ACHN (cell line): ENCODE measurements around the gene PEX5L.
"Not testable (repeated sequence)": the region's sequence is repeated elsewhere in the genome, so short reads cannot be mapped to it uniquely, and the experiment has no call there.

Experiments used
- DNase-seq: peaks from one replicate; pipeline ENCODE4 v3.0.0-alpha.2; 2015
- in situ Hi-C: cut with HindIII; loops from 2 replicates; pipeline ENCODE4 v1.10.0; 2017; ENCODE audit warnings: low sequenced_read_pairs, low pct_ligation_motif_present, low pct_unique_long_range_greater_than_20kb

Gene PEX5L, protein sequence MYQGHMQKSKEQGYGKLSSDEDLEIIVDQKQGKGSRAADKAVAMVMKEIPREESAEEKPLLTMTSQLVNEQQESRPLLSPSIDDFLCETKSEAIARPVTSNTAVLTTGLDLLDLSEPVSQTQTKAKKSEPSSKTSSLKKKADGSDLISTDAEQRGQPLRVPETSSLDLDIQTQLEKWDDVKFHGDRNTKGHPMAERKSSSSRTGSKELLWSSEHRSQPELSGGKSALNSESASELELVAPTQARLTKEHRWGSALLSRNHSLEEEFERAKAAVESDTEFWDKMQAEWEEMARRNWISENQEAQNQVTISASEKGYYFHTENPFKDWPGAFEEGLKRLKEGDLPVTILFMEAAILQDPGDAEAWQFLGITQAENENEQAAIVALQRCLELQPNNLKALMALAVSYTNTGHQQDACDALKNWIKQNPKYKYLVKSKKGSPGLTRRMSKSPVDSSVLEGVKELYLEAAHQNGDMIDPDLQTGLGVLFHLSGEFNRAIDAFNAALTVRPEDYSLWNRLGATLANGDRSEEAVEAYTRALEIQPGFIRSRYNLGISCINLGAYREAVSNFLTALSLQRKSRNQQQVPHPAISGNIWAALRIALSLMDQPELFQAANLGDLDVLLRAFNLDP

DNA sequence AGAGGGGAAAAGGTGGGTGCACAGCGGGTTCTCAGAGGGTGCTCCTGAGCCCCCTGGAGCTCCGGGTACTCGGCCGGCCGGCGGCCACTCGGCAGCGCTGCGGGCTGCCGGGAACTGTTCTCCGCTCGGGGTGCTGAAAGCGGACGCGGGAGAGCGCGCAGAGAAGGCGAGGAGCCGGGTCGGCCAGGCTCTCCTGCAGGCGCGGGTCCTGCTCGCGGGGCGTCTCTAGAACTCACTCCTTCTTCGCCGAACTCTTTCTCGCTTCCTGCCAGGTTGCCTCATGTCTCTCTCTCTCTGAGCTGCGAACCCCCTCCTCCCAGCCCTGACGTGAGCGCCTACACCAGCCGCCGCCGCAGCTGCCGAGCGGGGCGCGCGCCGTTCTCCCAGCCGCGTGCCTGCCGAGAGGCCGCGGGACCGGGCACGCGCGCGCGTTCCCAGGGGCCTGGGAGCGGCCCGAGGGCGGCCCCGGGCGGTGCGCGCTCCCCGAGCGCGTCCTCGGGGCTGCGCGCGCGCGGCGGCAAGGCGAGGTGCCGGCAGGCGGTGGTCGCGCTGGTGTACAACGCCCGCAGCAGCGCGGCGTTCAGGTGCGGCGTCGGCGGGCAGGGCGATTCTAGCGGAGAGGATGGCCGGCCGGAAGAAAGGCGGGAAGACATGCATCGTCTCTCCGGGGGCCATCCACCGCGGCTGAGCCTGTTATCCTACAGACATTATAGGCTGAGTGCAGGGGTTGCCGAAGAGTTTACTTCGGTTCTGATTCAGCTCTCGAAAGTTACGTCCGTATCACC, at the start of gene PEX5L:
PEX5L (minus strand) TSS at position 267 of the 785 bp plus-strand sequence. CDS start 338 bp downstream, outside the sequence.
- DNase-seq = peak; percentile 48
- in situ Hi-C loops = no loop called here

DNA sequence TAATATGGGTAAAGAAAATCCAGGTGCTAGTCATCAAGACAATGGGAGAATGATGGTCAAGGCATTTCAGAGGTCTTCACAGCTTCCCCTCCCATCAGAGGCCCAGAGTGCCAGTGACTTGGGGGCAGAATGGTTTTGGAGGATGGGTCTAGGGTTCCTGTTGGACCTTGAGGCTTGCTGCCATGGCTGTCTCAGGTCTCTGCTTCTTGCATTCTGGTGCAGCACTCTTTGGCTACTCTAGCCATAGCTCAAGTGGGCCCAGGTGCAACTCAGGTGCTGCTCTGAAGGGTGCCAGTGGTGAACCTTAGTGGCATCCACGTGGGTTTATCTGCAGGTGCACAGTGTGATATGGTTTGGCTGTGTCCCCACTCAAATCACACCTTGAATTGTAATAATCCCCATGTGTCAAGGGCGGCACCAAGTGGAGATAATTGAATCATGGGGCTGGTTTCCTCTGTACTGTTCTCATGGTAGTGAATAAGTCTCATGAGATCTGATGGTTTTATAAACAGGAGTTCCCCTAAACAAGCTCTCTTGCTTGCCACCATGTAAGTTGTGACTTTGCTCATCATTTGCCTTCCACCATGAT, 48.5 kb upstream of the PEX5L start:
- in situ Hi-C loops = no loop called here
- DNase-seq = no peak

DNA sequence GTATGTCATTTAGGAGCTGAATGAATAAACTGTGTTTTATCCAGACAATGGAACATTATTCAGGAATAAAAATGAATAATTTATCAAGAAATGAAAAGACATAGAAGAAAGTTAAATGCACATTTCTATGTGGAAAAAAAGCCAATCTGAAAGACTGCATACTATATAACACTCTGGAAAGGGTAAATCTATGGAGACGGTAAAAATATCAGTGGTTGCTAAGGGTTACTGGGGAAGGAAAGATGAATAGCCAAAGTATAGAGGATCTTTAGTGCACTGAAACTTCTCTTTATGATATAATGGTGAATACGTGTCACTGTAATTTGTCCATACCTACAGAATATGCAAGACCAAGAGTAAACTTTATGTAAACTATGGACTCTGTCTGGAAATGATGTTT, 46.0 kb upstream of the PEX5L start:
- in situ Hi-C loops = no loop called here
- DNase-seq = no peak

DNA sequence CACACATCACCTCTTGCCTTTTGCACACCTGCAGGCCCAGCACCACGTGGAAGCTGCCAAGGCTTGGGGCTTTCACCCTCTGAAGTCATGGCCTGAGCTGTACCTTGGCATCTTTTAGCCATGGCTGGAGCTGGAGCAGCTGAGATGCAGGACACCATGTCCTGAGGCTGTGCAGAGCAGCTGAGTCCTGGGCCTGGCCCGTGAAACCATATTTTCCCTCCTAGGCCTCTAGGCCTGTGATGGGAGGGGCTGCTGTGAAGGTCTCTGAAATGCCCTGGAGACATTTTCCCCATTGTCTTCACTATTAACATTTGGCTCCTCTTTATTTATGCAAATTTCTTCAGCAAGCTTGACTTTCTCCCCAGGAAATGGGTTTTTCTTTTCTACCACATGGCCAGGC, 41.9 kb upstream of the PEX5L start:
- in situ Hi-C loops = no loop called here
- no peak for DNase-seq

DNA sequence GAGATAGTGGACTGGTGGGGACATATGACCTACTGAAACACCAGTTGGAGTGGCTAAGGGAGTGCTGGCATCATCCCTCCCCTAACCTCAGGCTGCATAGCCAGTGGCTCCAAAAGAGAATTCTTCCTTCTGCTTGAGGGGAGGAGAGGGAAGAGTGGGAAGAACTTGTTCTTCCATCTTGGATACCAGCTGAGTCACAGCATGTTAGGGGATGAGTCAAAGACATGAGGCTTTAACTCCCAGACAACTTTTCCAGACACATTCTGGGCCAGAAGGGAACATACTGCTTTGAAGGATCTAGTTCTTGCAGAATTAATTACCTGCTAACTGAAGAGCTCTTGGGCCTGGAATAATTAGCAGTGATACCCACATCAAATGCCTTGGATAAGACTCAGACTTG, 36.8 kb upstream of the PEX5L start:
- in situ Hi-C loops = no loop called here
- no peak for DNase-seq

DNA sequence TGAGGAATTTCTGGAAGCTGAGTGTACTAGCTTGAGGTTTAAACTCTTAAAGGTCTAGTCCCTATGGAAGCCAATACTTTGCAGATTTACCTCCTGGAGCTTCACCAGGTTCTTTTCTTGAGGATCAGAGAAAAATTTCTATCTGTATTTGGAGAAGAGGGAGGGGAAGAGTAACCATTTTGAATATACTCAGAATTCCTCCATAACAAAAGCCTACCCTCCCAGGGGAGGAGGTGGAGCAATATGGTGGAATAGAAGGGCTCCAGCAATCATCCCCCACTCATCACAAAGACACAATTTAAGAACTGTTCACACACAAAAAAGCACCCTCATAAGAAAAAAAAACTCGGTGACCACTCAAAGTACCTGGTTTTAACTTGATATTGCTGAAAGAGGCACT, 36.0 kb upstream of the PEX5L start:
- no peak for DNase-seq
- in situ Hi-C loops = no loop called here

DNA sequence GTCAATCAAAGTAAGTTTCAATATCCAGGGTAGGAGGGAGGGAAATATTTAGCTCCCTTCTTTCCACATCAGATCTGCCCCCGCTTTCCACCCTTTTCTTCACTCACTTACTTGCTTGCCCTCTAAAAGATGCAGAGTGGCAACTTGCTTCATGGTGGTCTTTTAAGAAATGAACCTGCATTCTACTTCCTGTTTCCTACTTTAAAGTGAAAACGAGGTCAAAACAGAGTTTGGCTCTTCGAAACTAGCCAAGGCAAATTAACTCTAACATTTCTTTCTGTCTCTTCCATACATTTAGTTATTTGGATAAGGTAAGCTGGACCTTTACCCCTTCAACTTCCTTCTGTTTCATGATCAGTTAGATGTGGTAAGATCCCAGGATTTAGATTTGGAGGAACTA, 34.2 kb upstream of the PEX5L start:
- DNase-seq = no peak
- in situ Hi-C loops = no loop called here

DNA sequence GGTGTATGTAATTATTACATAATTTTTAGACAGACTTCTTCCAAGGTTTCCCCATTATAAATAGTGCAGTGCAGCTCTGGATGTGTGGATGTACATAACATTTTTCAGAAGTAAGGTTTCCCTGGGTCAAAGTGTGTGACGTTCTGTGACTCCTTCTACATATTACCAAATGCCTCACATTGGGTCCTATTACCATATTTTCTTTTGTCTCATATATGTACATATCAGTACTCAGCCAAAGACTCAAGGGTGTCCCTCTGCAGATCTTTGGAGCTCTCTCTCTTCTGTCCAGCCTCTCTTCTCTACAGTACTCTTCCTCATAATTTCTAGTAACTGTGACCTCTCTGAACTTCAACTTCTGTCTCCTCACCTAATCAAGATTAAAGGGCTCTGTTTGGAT, 31.3 kb upstream of the PEX5L start:
- in situ Hi-C loops = no loop called here
- no peak for DNase-seq

DNA sequence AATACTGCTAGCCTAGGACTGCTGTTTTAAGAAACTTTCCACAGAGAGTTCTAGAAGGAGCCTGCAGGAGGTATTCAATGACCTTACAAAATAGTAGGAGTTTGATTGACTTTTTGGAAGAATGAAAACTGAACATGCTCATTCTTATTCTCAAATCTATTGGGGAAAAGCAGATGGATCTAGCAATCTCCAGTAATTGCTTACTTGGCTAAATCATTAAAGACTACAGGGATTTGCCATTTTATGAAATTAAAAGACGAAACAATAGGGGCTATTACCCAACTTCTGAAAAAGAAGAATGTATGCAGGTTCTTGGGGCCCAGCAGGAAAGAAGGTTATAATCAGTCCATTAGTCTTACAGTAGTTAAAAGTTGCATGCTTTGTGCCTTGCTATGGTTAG, 29.9 kb upstream of the PEX5L start:
- DNase-seq = no peak
- in situ Hi-C loops = no loop called here

DNA sequence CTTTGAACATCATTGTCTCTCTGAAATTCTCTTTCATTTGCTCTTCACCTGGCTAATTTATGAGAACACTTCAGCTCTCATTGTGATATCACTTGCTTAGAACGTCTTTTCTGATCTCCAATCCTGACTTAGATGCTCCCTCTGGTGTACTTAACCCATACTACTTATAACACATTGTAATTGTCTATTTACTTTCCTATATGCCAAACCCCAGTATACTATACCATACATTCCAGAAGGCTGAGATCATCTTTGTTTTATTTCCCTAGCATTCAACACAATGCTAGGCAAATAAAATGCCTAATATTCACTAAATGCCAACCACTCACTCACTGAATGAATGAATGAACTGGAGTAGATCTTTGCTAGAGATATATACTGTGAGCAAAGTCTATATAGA, 27.0 kb upstream of the PEX5L start:
- in situ Hi-C loops = no loop called here
- no peak for DNase-seq

DNA sequence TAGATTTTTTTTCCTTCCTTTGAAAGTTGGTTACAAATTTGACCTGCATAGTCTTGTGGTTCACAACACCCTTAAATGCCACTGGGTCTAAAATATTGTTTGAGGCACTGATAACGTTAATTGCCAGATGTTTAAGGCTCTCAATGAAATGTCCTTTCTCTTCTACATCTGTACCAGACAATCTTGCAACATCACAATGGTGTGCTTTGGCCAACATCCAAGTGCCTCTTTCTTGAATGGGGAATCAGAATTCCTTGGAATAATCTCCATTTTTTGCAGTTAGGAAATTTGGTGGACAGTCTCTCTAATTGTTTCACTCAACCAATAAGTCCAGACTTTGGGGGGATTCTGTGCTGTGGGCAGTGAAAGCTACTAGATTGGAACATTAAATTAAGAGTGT, 26.0 kb upstream of the PEX5L start:
- DNase-seq = no peak
- in situ Hi-C loops = no loop called here

DNA sequence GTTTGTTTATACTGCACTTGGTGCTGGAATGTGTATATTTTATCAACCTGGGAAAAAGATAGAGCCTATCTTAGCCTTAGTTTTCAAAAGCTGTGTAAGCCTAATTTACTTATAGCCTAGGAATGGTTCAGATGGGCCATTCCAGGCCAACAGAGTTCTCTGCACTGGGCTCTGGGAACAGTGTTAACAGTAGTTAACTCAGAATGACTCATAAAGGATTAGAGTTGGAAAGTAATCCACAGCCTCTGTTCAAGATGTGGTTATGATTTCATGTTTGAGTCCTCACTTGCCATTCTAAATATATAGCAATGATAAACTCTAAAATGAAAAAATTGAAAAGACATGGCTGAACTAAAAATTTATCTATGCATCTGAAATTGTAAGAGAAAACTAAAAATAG, 22.6 kb upstream of the PEX5L start:
- in situ Hi-C loops = no loop called here
- no peak for DNase-seq

DNA sequence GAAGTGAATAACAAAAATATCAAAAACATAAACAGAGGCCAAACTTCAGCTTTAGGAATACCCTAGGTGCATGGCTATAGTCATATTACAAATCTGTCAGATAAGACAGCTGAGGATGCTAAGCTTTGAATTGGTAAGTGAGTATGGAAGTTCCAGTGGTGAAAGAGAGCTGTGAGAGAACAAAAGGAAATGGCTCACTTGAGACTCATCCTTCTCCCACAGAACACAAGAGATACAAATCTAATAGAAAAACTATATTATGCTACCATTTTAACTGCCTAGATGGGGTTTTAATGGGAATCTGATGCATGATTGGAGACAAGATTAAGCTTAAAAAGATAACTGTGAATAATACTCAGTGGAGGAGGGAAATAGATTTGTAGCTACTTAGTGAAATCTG, 21.5 kb upstream of the PEX5L start:
- in situ Hi-C loops = no loop called here
- DNase-seq = no peak

DNA sequence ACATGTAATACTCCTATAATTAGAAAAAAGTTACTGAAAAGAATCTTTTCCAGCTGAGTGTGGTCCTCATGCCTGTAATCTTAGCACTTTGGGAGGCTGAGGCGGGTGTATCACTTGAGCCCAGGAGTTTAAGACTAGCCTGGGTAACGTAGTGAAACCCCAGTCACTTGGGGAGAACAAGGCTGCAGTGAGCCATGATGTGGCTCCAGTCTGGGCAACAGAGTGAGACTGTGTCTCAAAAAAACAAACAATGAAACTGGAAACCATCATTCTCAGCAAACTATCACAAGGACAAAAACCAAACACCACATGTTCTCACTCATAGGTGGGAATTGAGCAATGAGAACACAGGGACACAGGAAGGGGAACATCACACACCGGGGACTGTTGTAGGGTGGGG, 18.9 kb upstream of the PEX5L start:
- in situ Hi-C loops, DNase-seq: not testable (repeated sequence)

DNA sequence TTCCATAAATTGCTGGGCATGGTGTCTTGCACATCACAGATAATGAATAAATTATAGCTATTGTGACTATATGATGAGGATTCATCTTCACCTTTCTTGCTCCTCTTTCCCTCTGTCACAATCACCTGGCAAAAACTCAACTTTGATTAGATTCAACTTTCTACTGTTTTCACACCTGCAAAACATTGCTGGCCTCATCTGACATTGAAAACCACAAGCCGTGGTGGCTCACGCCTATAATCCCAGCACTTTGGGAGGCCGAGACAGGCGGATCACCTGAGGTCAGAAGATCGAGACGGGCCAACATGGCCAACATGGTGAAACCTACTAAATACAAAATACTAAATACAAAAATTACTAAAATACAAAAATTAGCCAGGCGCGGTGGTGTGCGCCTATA, 12.7 kb upstream of the PEX5L start:
- in situ Hi-C loops = no loop called here
- no peak for DNase-seq

DNA sequence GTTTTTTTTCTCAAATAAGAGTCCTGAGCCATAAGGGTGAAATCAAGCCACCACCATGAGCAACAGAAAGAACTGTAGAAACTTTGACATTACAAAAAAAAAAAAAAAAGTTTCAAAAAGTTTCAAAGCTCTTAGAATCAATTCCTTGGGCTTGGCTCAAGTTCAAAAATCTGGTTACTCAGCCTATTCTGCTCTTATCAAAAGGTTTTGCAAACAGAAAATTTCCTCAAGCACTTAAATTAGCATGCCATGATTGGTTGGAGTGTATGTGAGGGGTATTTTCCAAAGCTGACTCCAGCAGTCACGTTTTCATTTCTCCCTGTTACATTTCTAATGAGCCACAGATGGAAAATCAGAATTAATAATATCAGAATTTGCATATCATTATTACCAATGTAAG, 12.1 kb upstream of the PEX5L start:
- no peak for DNase-seq
- in situ Hi-C loops = no loop called here

DNA sequence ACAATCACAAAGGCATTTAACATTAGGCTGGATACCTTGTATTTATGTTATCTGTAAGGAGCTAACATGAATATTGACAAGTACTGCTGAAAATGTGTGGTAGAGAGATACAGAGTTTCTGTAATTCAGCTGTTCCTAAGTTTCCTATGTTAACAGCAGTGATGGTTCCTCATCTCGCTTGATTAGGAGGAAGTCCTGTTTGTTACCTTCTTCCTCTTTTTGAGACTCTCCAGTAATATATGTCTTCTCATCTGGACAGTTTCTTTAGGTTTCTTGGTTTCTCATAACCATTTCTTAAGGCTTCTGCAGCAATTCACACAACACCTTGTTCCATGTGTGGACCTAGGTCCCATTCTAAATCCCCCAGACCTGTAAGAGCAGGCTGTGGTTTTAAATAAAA, 11.4 kb upstream of the PEX5L start:
- no peak for DNase-seq

DNA sequence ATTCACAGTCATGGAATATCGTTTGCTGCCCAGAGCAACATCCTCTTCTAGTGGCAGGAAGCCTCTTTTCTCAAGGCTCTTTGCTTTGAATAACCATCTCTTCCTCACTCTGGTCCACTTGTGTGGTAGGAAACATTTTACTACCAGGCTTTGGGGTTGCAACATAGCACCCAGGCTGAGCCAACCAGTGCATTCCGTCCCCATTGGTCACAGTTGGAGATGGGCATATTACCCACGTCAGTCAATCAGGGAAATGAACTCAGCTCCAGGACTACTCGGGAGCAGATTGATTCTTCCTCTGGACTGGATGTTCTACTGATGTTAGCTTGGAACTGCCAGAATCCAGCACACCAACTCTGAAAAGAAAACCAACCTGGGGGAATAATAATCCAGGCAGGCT, 4.2 kb upstream of the PEX5L start:
- in situ Hi-C loops = no loop called here

More for the DNA sequence above, 11.4 kb upstream of the PEX5L start:
- in situ Hi-C loops = no loop called here

DNA sequence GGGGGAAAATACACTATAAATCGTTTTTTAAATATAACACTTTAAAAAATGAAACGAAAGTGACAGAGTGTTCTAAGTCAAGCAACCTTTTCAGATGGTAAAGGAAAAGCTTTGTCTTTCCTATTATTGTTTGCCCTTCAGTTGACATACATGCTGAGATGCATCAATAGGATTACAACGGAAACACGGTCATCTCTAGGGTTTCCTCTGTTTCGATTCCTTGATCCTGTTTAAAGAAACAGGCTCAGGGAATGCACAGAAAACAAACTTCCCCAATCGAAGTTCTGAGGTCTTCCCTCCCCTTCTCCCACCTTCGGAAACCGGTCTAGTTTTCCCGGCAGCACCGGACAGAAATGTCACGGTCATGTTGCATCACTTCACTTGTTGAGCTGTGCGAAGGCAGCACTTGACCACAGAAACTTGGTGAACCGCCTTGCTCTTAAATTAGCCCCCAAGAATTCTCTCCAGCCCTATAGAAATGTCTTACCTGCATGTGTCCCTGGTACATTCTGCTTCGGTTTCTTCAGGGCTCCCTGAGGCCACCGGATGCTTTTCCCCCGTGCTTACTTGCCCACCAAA, 556 bp downstream of the PEX5L start:
- no peak for DNase-seq
- in situ Hi-C loops = no loop called here

More for the DNA sequence above, 4.2 kb upstream of the PEX5L start:
- no peak for DNase-seq
